HL-60 (cell line): ENCODE data around the gene NR3C2.

Experiments used
- CTCF ChIP-seq: IDR thresholded peaks from one replicate; pipeline ENCODE4 v1.5.1; 2011; ENCODE audit warnings: low read length, control low read depth, inconsistent platforms; ENCODE audit not compliant: insufficient read depth
- POLR2AphosphoS5 ChIP-seq: IDR thresholded peaks from 2 replicates; pipeline ENCODE4 v1.6.1; 2012; ENCODE audit warnings: low read depth
- REST ChIP-seq: IDR thresholded peaks from 2 replicates; pipeline ENCODE4 v1.6.1; 2012; ENCODE audit warnings: low read depth; ENCODE audit not compliant: insufficient replicate concordance
- SPI1 ChIP-seq: IDR thresholded peaks from 2 replicates; pipeline ENCODE4 v1.6.1; 2012; ENCODE audit warnings: low read depth, mild to moderate bottlenecking, borderline replicate concordance

GRCh38 chr4:148263802-148264201 is 178.4 kb downstream of the NR3C2 start:
- no peak for TF ChIP-seq CTCF
- no peak for TF ChIP-seq POLR2AphosphoS5
- TF ChIP-seq REST = no peak
- no peak for TF ChIP-seq SPI1
